ENCODE data around the gene REEP1.

GRCh38 chr2:86382108-86382507, 44.7 kb upstream of the REEP1 start:
- TF ChIP-seq ASH2L (IDR thresholded peaks at IDR 0.05; ENCODE audit: low read length) (no peak), RAD21 (IDR thresholded peaks at IDR 0.05 in 1 of 2, conservative IDR thresholded peaks at IDR 0.05 in 1 of 2; ENCODE audit: low read depth in 2 of 2, low read length in 2 of 2) (no peak), HDAC2 (IDR thresholded peaks at IDR 0.05; ENCODE audit: borderline replicate concordance in 1 of 2, low read depth in 2 of 2, low read length in 2 of 2) (no peak), EP300 (IDR thresholded peaks at IDR 0.05; ENCODE audit: borderline replicate concordance in 1 of 2, low read depth in 2 of 2, low read length in 2 of 2) (no peak), SIN3A (conservative IDR thresholded peaks at IDR 0.05 in 1 of 2, IDR thresholded peaks at IDR 0.05 in 1 of 2; ENCODE audit: low read depth in 1 of 2, low read length in 2 of 2) (no peak), POLR2A (IDR thresholded peaks at IDR 0.05; ENCODE audit: control extremely low read depth in 1 of 2, low read depth in 2 of 2, low read length in 2 of 2) (no peak), BACH1 (IDR thresholded peaks at IDR 0.05; ENCODE audit: low read length) (no peak)

Measured in H1 (cell line).